ENCODE results near the gene CYP39A1.

Gene CYP39A1

DNA sequence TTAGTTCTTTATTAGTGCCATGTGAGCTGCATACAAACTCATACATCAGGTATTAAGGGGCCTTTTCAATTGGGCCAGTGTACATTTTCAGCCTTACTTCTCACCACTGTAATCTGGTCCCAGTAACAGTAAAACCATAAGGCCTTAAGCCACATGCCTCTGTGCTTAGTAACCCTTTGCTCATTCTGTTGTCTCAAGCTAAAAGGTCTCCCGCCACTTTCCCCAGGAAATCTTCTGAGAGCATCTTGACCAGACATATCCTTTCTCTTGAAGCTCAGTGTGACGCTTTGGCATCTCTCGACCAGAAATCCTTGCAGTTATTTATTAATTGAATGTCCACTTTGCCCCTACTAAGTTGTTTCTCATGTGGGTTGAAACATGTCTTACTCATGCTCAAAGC, 68.0 kb downstream of the CYP39A1 start:
- H3K4me3 ChIP-seq (ENCODE audit: low read depth, low read length): no peak overlapping the region
- in situ Hi-C loops (cut with HindIII; ENCODE audit: low sequenced_read_pairs): no loop called here
- TF ChIP-seq, protein P1, sequence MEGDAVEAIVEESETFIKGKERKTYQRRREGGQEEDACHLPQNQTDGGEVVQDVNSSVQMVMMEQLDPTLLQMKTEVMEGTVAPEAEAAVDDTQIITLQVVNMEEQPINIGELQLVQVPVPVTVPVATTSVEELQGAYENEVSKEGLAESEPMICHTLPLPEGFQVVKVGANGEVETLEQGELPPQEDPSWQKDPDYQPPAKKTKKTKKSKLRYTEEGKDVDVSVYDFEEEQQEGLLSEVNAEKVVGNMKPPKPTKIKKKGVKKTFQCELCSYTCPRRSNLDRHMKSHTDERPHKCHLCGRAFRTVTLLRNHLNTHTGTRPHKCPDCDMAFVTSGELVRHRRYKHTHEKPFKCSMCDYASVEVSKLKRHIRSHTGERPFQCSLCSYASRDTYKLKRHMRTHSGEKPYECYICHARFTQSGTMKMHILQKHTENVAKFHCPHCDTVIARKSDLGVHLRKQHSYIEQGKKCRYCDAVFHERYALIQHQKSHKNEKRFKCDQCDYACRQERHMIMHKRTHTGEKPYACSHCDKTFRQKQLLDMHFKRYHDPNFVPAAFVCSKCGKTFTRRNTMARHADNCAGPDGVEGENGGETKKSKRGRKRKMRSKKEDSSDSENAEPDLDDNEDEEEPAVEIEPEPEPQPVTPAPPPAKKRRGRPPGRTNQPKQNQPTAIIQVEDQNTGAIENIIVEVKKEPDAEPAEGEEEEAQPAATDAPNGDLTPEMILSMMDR (IDR thresholded peaks at IDR 0.05; ENCODE audit: low read depth, low read length): no peak
- DNase-seq (ENCODE audit: low read depth, low spot score): peak; percentile 5

DNA sequence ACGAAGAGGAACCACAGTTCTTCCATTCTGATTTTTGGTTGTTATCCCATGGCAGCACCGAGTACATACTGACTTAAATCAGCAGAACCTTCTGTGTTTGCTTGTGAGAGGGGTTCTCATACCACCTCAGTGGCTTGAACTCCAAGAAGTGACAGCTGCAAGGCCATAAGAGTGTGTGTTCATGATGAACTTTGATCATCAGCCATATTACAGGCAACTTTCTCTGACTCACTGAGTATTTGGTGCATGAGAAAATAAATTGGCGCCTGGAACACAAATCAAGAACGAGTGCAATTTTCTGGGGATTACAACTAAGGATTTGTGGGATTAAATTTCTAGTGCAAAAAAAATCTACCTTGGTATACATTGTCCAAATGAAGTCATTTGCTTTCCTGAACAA, 68.9 kb downstream of the CYP39A1 start:
- in situ Hi-C loops (cut with HindIII; ENCODE audit: low sequenced_read_pairs): no loop called here
- no peak overlapping the region for H3K4me3 ChIP-seq (ENCODE audit: low read depth, low read length)
- TF ChIP-seq, protein P1 (IDR thresholded peaks at IDR 0.05; ENCODE audit: low read depth, low read length): no peak
- no peak for DNase-seq (ENCODE audit: low read depth, low spot score)

DNA sequence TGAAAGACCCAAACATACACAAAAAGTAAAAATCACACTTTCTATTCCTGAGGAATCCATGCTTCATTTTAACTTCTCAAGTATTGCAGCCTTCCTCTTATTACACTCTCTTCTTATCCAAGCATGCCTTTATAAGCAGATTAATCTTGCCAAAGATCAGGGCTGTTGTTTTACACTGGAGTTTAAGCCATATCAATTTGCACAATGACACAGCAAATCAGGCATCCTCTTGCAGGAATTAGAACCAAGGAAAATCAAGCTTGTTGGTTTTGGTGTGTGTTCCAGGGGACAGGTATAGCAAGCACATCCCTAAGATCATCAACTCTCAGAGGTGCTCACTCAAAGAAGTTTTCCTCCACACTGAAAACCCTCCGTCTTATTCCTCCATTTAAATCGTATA, 69.5 kb downstream of the CYP39A1 start:
- TF ChIP-seq, protein P1 (IDR thresholded peaks at IDR 0.05; ENCODE audit: low read depth, low read length): no peak
- in situ Hi-C loops (cut with HindIII; ENCODE audit: low sequenced_read_pairs): no loop called here
- DNase-seq (ENCODE audit: low read depth, low spot score): no peak
- no peak overlapping the region for H3K4me3 ChIP-seq (ENCODE audit: low read depth, low read length)

DNA sequence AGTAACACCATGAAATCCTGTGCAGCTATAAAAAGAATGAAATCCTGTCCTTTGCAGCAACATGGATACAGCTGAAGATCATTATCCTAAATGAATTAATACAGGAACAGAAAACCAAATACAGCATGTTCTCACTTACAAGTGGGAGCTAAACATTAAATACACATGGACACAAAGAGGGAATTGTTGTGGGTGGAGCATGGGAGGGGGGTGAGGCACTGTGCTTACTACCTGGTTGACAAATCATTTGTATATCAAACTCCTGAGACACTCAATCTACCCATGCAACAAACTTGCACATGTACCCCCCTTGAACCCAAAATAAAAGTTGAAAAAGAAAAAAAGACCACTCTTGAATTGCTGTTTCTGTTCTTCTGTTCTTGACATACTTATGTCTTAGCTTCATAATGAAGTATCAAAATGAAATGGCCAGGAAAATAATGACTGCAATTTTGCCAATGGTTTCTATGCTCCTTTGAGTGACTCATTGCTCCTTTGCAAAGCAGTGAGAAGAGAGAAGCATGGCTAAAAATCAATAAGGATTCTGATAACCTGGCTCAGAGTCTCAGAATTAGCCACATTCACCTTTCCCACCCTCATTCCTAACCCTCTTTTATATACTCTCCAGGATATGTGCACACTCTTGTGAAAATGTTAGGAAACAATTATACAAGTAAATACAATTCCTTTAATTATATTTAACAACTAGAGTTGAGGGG, 71.0 kb downstream of the CYP39A1 start:
- TF ChIP-seq, protein P1 (IDR thresholded peaks at IDR 0.05; ENCODE audit: low read depth, low read length): no peak
- DNase-seq (ENCODE audit: low read depth, low spot score): no peak
- no peak overlapping the region for H3K4me3 ChIP-seq (ENCODE audit: low read depth, low read length)
- in situ Hi-C loops (cut with HindIII; ENCODE audit: low sequenced_read_pairs): no loop called here

DNA sequence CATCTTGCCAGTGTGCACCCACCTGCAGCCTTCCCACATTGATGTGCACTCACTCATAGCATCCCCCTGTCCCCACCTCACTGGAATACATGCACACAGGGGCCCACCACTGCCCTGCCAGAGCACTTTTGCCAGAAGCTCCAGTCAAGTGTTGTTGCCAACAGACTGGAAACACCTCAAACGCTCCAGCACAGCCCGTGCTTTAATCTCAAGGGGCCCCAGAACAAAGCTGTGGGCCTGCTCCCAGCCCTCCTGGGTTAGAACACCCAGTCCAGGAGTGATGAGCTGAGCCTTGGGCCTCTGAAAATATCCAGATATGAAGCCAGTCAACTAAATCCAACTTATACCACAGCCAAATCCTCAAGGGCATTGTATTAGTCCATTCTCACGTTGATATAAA, 77.1 kb downstream of the CYP39A1 start:
- no peak for DNase-seq (ENCODE audit: low read depth, low spot score)
- no peak overlapping the region for H3K4me3 ChIP-seq (ENCODE audit: low read depth, low read length)
- in situ Hi-C loops (cut with HindIII; ENCODE audit: low sequenced_read_pairs): no loop called here
- TF ChIP-seq, protein P1 (IDR thresholded peaks at IDR 0.05; ENCODE audit: low read depth, low read length): no peak

DNA sequence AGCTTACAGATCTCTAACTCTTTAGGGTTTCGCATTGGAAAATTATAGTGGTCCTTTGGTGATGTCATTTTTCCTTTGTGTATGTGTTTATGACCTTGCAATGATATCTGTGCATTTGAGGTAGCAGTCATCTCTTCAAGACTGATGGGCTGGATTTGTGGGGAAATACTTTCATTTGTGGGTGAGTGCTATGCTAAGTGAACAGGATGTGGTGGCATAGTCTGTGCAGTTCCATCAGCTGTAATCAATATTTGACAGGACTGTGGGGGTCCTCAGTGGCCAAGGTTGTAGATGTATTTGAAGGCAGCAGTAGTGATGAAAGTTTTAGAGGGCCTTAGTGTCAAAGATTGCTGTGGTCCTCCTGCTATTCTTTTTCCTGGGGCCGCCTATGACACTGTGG, 79.5 kb downstream of the CYP39A1 start:
- no peak overlapping the region for H3K4me3 ChIP-seq (ENCODE audit: low read depth, low read length)
- TF ChIP-seq, protein P1 (IDR thresholded peaks at IDR 0.05; ENCODE audit: low read depth, low read length): no peak
- no peak for DNase-seq (ENCODE audit: low read depth, low spot score)
- in situ Hi-C loops (cut with HindIII; ENCODE audit: low sequenced_read_pairs): no loop called here
